GM19438 (cell line): ENCODE data around the gene CCDC71.

Source experiments
- ATAC-seq: cut with Tn5 transposase; IDR thresholded peaks from one replicate; pipeline ENCODE4 v1.9.1; 2021; ENCODE audit warnings: low read depth; ENCODE audit not compliant: unreplicated experiment

CCDC71 gene

DNA sequence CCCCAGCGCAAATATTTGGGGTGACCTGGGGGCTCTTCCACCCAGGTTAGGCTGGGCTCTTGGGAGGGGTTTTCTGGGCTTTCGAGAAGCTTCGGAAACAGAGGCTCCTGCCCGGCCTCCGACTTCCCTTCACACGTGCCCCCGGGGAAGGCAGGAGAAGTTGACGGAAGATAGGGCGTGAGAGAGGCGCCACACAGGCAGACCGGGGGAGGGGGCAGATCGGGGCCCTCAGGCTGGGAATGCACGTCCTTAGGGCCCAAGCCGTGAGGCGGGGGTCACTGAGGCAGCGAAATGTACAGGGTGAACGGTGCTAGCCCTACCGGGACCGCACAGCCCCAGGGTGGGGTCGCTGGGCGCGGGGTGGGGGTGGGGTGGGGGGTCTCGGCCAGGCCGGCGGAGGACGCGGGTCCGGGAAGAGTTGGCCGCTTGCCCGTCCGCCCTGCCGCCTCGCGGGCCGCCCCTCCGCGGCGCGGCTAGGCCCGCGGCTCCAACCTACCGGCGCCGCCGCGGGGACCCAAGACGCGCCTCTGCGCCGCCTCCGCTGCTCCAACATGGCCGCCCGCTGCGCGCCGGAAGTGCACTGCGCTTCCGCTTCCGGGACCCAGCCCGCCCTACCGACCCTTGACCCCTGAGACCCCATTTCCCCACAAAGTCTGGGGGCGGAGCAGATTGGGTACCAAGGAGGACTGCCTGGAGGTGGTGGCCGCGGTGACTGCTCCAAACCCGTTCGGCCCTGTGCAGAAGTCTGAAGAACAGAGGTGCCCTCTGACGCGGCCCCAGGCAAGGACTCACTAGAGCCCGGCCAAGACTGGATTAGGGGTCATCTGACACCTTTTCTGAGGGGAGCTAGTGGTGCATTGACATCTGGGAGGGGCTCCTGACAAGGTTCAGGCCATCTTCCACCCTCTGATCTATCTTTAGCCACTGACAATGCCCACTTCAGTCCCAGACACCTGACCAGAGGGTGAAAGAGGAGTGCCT is at the start of gene CCDC71:
CCDC71 (minus strand) TSS at position 561 of the 981 bp plus-strand sequence. CDS start 2,123 bp downstream, outside the sequence.
- peak; percentile 53 for ATAC-seq

DNA sequence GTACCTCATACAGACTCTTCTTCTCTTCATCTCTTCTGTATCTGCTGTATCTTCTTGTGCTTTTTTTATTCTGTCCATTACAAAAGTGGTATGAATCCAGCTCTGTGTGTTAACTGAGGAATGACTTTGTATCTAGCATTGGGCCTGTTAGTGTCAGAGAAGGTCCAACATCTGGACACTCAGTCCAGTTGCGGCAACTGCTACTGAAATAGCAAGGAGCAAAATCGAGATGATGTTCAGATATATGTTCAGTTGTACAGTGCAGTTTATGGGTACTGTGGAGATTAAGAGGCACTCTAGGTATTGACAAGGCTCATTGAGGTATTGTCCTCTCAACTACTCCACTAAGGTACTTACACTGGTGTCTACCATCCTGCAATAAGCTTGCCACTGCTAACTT is 47.9 kb upstream of the CCDC71 start:
- ATAC-seq, result no peak

DNA sequence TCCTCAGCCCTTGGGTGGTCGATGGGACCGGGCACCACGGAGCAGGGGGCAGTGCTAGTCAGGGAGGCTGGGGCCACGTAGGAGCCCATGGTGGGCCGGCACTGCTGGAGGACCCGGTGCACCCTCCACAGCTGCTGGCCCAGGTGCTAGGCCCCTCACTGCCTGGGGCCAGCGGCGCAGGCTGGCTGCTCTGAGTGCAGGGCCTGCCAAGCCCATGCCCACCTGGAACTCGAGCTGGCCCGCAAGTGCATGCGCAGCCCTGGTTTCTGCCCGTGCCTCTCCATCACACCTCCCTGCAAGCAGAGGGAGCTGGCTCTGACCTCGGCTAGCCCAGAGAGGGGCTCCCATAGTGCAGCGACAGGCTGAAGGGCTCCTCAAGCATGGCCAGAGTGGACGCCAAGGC is 47.4 kb upstream of the CCDC71 start:
- no peak for ATAC-seq

DNA sequence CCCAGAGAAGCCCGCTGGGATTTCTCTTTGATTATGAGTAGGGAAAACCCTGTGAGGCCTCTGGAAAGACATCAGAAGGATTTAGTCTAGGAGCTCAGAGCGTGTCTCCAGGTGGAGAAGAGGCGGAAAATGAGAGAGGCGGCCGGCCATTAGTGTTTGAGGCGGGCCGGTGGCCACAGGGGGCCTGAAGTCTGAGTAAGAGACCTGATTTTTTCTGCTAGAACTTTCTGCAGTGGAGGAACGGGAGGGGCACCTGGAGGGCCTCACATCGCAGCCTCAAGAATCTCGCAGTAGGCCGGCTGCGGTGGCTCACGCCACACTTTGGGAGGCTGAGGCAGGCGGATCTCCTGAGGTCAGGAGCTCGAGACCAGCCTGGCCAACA is 33.8 kb upstream of the CCDC71 start:
- ATAC-seq, result no peak

DNA sequence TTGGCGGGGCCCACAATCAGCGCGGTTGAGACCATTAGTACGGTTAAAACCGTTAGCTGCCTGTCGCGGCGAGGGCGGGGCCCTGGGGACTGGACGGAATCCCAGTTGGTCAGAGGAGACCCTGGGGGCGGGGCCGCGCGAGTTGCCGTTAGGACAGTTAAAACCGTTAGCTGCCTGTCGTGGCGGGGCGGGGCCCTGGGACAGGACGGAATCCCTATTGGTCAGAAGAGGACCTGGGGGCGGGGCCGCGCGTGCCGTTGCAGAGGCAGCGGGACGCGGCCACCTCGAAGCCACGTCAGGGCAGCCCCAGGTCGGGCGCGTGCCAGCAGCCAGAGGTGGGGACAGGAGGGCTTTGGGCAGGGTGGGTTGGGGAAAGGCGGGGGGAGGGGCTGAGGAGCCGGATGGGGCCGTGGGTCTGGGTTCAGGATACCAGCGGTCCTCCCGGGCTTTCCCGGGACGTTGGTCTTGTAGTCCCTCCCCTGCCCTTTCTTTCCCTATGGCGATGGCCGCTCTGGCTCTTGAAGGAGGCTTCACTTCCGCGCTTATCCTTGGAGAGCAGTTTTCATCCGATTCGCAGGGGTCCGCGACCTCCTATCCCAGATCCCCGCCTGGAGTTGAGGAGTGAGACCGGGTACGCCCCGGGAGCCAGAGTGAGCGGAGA is 33.2 kb upstream of the CCDC71 start:
- ATAC-seq, result no peak

DNA sequence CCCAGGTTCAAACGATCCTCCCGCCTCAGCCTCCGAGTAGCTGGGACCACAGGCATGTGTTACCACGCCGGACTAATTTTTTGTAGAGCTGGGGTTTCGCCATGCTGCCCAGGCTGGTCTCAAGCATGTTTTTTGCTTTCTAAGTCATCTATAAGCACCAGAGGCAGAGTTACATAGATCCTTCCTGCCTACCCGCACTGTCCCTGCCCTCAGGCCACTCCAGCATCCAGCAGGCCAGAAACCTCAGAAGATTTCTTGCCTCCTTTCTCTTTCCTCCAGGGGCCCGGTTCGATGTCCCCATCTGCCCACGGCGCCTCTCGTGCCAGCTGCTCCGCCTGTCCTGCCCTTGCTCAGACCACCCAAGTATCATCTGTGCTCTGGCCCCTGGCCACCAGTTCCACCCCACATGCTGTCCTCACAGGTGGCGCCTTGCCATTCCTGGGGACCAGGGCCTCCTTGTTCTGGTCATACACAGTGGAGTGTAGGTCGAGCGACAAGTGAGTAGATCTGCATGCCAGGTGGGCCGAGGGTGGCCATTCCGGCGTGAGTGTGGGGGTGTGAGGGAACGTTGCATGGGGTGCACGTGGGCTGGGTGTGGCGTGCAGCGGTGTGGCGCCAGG is 32.6 kb upstream of the CCDC71 start:
- no peak for ATAC-seq

DNA sequence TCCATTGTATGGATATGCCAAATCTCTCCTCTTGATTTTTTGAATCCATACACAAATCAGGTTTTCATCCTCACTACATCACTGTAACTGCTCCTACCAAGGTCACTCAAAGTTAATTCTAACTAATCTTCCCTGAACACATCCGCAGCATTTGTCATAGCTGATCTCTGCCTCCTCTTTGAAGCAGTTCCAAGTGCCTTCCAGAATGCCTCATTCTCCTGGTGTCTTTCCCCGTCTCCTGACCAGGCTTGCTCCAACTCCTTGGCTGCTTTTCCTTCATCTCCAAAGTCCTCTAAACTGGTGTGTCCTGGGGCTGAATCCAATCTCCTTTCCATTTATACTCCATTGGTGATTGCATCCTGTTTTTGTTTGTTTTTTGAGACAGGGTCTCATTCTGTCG is 32.0 kb upstream of the CCDC71 start:
- no peak for ATAC-seq

DNA sequence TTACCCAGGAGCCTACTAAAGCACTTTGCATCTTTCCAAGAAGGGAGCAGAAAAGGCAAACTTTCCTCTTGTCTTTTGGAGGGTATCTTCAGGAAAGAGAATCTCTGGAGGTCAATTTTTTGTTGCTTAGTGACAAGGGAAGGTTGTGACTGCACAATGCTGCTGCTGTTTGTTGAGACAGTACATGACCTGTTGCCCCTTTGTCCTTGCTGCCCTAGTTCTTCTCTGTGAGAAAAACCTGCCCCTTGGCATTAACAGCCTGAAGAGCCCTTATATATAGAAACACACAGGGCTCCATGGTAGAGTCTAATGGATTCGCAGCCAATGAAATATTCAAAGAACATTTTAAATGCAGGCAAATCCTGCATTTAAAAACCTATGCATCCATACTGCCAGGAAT is 25.6 kb upstream of the CCDC71 start:
- ATAC-seq, result no peak

DNA sequence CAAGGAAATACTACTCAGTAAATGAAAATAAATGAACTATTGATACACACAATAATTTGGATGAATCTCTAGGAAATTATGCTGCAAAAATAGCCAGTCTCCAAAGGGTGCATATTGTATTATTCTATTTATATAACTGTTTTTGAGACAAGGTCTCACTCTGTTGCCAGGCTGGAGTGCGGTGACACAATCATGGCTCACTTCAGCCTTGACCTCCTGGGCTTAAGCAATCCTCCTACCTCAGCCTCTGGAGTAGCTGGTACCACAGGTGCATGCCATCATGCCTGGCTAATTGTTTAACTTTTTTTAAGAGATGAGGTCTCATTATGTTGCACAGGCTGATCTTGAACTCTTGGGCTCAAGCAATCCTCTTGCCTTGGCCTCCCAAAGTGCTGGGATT is 17.7 kb upstream of the CCDC71 start:
- no peak for ATAC-seq

DNA sequence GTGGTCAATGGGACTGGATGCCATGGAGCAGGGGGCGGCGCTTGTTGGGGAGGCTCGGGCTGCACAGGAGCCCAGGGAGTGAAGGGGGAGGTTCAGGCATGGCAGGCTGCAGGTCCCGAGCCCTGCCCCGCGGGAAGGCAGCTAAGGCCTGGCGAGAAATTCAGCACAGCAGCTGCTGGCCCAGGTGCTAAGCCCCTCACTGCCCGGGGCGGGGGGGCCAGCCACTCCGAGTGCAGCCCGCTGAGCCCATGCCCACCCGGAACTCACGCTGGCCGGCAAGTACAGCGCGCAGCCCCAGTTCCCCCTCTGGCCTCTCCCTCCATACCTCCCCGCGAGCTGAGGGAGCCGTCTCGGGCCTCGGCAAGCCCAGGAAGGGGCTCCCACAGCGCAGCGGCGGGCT is 16.6 kb upstream of the CCDC71 start:
- no peak for ATAC-seq

DNA sequence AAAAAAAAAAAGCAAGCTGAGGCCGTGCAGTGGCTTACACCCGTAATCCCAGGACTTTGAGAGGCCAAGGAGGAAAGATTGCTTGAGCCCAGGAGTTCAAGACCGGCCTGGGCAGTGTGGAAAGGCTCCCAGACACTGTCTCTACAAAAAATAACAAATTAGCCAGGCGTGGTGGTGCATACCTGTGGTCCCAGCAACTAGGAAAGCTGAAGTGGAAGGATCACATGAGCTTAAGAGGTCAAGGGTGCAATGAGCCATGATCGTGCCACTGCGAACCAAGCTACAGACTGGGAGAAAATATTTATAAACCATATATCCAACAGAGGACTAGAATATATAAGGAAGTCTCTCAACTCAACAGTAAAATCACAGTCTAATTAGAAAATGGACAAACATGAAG is 15.2 kb upstream of the CCDC71 start:
- no peak for ATAC-seq

DNA sequence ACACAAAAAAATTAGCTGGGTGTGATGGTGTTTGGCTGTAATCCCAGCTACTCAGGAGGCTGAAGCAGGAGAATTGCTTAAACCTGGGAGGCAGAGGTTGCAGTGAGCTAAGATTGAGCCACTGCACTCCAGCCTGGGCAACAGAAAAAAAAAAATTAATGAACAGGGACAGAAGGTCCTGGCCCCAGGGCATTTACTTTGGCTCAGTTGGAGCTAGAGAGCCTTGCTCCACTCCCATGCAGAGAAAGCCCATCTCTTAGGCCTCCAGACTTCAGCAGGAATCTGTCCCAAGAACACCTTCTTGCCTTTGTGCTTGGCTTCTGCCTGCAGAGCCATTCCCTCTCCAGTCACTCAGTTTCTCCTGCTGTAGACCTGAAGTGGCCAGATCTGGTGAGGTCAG is 14.0 kb upstream of the CCDC71 start:
- no peak for ATAC-seq

DNA sequence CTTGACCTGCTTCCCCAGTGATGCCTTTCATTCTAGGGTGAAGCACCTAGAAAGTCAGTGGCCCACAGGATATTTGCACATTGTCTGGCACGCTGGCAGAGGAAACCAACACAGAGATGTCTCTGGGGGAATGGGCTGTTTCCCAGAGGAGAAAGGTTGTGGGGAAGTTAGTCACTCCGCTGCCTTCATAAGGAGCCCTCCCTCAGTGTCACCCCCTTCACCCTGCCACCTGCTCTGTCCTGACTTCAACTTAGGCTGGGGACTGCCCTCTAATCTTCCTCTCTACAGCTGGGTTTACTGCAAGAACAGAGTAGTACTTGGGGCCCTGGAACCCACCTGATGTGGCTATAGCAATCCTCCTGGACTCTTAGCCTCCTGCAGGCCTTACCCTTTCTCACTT is 10.9 kb upstream of the CCDC71 start:
- ATAC-seq, result no peak

DNA sequence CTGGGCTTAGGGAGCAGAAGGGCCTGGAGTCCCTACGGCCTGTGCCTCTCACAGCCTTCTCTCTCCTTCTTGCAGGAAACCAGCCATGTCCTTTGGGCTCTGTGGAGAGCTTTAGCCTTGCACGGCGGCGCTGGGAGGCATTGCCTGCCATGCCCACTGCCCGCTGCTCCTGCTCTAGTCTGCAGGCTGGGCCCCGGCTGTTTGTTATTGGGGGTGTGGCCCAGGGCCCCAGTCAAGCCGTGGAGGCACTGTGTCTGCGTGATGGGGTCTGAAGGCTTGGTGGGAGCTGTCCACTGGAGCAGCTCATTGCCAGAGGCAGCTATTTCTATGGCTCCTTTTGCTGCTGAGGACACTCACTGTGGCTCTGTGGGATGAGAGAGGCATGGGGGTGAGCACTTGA is 9.4 kb upstream of the CCDC71 start:
- no peak for ATAC-seq

DNA sequence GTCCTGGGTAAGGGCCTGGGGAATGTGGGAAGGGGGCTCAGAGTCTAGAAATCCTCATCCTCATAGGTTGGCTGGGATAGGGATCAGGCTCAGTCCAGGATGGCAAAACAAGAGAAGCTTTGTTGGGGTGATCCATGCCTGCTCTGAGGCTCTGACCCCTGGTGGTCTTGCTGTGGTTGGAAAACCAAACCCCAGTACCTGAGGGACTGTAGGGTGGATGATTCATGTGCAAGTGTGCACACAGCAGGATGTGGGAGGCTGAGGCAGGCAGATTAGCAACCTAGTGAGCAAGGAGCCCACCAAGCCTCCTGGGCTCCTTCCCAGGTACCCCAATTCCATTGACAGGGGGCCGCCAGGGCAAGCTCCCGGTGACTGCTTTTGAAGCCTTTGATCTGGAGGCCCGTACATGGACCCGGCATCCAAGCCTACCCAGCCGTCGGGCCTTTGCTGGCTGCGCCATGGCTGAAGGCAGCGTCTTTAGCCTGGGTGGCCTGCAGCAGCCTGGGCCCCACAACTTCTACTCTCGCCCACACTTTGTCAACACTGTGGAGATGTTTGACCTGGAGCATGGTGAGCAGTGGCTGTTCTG is 8.4 kb upstream of the CCDC71 start:
- no peak for ATAC-seq

DNA sequence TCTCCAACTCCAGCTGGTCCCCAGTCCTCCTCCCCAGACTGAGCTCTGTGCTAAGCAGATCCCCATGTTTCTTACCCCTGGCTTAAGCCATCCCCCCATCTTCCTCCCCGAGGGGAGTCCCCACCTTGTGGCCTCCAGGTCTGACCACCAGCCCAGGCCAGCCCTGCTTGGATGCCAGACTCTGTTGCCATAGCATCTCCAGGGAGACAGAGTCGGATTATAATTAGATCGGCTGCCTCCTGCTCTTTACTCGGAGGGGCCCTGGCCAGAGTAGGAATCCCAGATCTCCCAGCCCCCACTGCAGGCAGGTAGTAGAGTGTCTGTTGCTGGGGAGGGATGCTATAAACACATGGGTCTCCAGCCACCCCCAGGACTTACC is 7.7 kb upstream of the CCDC71 start:
- ATAC-seq, result no peak

DNA sequence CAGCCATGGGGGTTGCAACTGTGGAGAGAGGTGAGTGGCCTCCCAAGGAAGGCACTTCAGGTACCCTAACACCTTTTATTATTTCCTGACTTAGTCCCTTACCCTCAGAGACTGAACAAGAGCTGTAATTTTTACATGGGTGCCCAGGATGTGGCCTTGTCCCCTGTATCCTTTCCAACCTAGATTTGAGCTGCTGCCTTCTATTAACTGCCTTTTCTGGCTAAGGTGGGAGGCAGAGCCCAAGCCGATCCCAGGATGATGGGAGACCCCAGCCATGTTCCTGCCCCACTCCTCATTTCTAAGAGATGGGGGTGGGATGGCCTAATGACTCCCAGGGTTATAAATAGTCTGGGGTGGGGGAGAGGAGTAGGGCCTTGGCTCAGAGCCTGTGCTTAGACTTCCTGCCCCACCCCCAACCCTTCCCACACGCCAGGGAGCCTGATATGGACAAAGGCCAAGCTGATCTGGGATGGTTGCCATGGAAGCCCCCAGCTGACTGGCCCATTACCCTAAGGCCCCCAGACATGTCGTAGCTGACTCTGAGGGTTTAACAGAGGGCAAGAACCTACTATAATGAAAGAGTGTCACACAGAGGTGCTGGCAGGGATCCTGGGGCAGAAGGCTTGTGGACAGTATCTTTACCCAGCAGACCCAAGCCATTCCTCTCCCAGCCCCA is 7.1 kb upstream of the CCDC71 start:
- no peak for ATAC-seq

DNA sequence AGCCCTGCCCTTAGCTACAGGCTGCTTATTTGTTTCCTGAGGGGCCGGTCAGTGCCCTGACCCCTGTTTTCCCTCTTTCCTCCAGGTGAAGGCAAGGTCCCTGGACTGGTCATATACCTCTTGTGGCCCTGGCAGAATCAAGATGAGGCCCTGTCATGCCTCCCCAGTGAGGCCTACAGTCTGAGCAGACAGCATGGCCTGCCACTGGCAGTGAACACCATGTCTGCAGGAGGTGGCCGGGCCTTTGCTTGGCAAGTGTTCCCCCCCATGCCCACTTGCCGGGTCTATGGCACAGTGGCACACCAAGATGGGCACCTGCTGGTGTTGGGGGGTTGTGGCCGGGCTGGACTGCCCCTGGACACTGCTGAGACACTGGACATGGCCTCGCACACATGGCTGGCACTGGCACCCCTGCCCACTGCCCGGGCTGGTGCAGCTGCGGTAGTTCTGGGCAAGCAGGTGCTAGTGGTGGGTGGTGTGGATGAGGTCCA is 6.5 kb upstream of the CCDC71 start:
- no peak for ATAC-seq

DNA sequence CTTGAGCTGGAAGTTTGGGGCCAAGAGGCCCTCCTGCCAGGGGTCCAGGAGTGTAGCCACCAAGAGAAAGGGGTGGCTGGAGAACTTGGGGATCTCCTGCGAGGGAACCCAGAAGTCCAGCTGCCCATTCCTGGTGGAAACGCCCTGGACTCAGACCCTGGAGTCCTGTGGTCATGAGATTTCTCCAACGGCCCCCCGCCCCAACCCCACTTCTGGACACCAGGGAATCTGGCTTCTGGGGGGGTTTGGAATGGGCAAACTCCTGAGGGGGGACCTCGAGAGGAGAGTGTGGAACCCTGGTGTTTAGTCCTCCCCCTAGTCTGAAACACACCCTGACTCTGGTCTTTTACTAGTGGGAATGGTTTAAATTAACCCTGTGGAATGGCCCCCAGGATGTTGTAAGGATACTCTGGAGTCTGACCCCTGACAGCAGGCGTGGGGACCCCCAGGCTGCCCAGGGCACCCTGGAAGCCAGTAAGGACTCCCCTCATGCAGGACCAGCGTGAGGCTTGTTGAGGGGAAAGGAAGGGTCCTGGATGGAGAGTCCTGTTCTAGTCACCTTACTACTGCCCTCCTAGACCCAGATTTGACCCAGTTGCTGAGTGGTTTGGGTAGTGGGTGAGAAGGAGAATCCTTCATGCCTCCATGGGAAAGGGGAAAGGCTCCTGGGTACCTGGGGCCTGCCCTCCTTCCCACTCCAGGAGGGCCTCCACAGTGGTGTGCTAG is 5.8 kb upstream of the CCDC71 start:
- ATAC-seq, result no peak
